Measurements from ENCODE around the gene LHX4.
A peak's percentile ranks its signal among the peaks of the same experiment; 100 is the strongest.
"Not testable (repeated sequence)": the region's sequence is repeated elsewhere in the genome, so short reads cannot be mapped to it uniquely, and the experiment has no call there.

LHX4 gene

GRCh38 chr1:180197231-180197630 lies 32.8 kb upstream of the LHX4 start:
- DNase-seq (ENCODE audit: low read depth): no peak

- no peak for DNase-seq (ENCODE audit: low read depth)
These were observed 31.9 kb upstream of the LHX4 start for GRCh38 chr1:180198196-180198595.

GRCh38 chr1:180198611-180199010 lies 31.5 kb upstream of the LHX4 start:
- DNase-seq (ENCODE audit: low read depth): no peak

- no peak for DNase-seq (ENCODE audit: low read depth)
These were observed 31.0 kb upstream of the LHX4 start for GRCh38 chr1:180199018-180199417.

- DNase-seq (ENCODE audit: low read depth): no peak
These were observed 28.4 kb upstream of the LHX4 start for GRCh38 chr1:180201451-180202200.

- not testable (repeated sequence) for DNase-seq (ENCODE audit: low read depth)
These were observed 27.5 kb upstream of the LHX4 start for GRCh38 chr1:180202588-180202987.

- no peak for DNase-seq (ENCODE audit: low read depth)
These were observed 25.8 kb upstream of the LHX4 start for GRCh38 chr1:180204231-180204630.

- no peak for DNase-seq (ENCODE audit: low read depth)
These were observed 23.5 kb upstream of the LHX4 start for GRCh38 chr1:180206581-180206980.

GRCh38 chr1:180208264-180208663 lies 21.8 kb upstream of the LHX4 start:
- DNase-seq (ENCODE audit: low read depth): no peak

GRCh38 chr1:180210008-180210620 lies 19.9 kb upstream of the LHX4 start:
- DNase-seq (ENCODE audit: low read depth): no peak

GRCh38 chr1:180211156-180211859 lies 18.8 kb upstream of the LHX4 start:
- DNase-seq (ENCODE audit: low read depth): no peak

GRCh38 chr1:180211860-180212229 lies 18.2 kb upstream of the LHX4 start:
- DNase-seq (ENCODE audit: low read depth): no peak

GRCh38 chr1:180213401-180214170 lies 16.5 kb upstream of the LHX4 start:
- no peak for DNase-seq (ENCODE audit: low read depth)

GRCh38 chr1:180215856-180216625 lies 14.0 kb upstream of the LHX4 start:
- DNase-seq (ENCODE audit: low read depth): no peak

GRCh38 chr1:180217006-180217405 lies 13.1 kb upstream of the LHX4 start:
- DNase-seq (ENCODE audit: low read depth): no peak

GRCh38 chr1:180218806-180219765 lies 11.0 kb upstream of the LHX4 start:
- no peak for DNase-seq (ENCODE audit: low read depth)

- DNase-seq (ENCODE audit: low read depth): no peak
These were observed 10.3 kb upstream of the LHX4 start for GRCh38 chr1:180219776-180220175.

- DNase-seq (ENCODE audit: low read depth): peak; percentile 39
These were observed 8.6 kb upstream of the LHX4 start for GRCh38 chr1:180221462-180221861.

GRCh38 chr1:180224902-180225301 lies 5.2 kb upstream of the LHX4 start:
- DNase-seq (ENCODE audit: low read depth): no peak

- no peak for DNase-seq (ENCODE audit: low read depth)
These were observed 4.7 kb upstream of the LHX4 start for GRCh38 chr1:180225403-180225802.

Measured in GM04503 (cell line).